ENCODE measurements around the gene PKD2L1. TPM values are rescaled to one million over a fixed set of nuclear protein-coding genes. Genes with fewer than 3 reads are reported as not detected.
"Not testable (repeated sequence)": the region's sequence is repeated elsewhere in the genome, so short reads cannot be mapped to it uniquely, and the experiment has no call there.

Gene PKD2L1
- polyA plus RNA-seq: not detected in 3 replicates
- not detected for polyA plus RNA-seq (2011; ENCODE audit: low read depth)
- polyA plus RNA-seq (2011; cell fraction: cytosol; rRNA removed): not detected in 2 replicates
- polyA plus RNA-seq (2011; cell fraction: nucleus; rRNA removed): 0.09 TPM in 1 of 2 replicates, not detected in the other
- polyA plus RNA-seq (2012; ENCODE audit: low replicate concordance): 0.25 TPM in 1 of 2 replicates, not detected in the other
- polyA minus RNA-seq: not detected in 3 replicates
- not detected for polyA minus RNA-seq (2011; cell fraction: cytosol; rRNA and poly(A)+ RNA removed)
- polyA minus RNA-seq (2011; cell fraction: nucleus; rRNA and poly(A)+ RNA removed): not detected in 2 replicates

DNA sequence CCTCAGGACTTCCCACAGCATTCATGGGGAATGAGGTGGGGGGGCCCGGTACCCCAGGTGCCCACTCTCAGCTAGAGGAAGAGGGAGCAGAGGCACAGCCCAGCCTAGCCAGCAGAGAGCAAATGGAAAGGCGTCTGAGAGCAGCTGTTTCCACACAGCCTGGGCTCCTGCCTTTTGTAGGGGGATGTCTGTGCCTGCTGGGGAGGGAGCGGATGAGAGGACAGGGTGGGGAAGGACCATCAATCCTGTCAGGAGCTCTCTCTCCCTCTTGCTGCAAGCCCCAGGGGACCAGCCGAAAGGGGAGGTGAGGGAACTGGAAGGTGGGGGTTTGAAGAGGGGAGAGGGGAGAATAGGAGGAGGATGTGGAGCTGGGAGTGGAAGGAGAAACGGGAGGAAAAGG, at the start of gene PKD2L1:
Gene PKD2L1, minus strand, starts transcription at position 150 of the 400 bp plus-strand sequence. Its CDS starts 125 bp downstream, at position 25.
- DNase-seq (ENCODE audit: low read depth, low spot score) (no peak), FAIRE-seq (no peak)
- Histone ChIP-seq H3K9me1 (ENCODE audit: control insufficient read depth, extremely low read depth, insufficient read depth, low read length) (no peaks in the 10 kb centered on the region), H3K4me2 (ENCODE audit: control insufficient read depth, extremely low read depth, insufficient read depth, low read depth, low read length) (no peak within 1 kb of the TSS), H3K79me2 (ENCODE audit: control insufficient read depth, insufficient read depth, low read length) (no peaks in the 10 kb centered on the region), H4K20me1 (ENCODE audit: control insufficient read depth, extremely low read depth, insufficient read depth, low read length) (no peaks in the 10 kb centered on the region), H3K27me3 (ENCODE audit: control insufficient read depth, extremely low read depth, insufficient read depth, low read length) (peaks cover 19% of the 10 kb centered on the region), H3K9me3 (ENCODE audit: control insufficient read depth, low read depth, low read length) (no peaks in the 10 kb centered on the region), H3K4me3 (ENCODE audit: control insufficient read depth in 2 of 3, extremely low read depth in 1 of 3, insufficient read depth in 2 of 3, low read depth in 1 of 3, low read length in 3 of 3) (no peak within 1 kb of the TSS), H3K4me1 (ENCODE audit: control insufficient read depth, extremely low read depth, insufficient read depth, low read length) (no peaks in the 10 kb centered on the region), H2AFZ (ENCODE audit: control insufficient read depth, low read length) (no peak within 1 kb of the TSS), H3K36me3 (ENCODE audit: control insufficient read depth in 2 of 2, extremely low read depth in 1 of 2, insufficient read depth in 2 of 2, low read length in 2 of 2) (no peaks in the 10 kb centered on the region), H3K27ac (ENCODE audit: control insufficient read depth, insufficient read depth, low read length) (no peak within 1 kb of the TSS), H3K9ac (ENCODE audit: control insufficient read depth, extremely low read depth, insufficient read depth, low read length) (no peak within 1 kb of the TSS)
- dilution Hi-C loops (cut with MboI; ENCODE audit: extremely low pct_ligation_motif_present, low sequenced_read_pairs): loop anchor here (25.0 kb wide), 1 partner anchor 107 kb away; no protein-coding TSS in a partner anchor
- TF ChIP-seq EZH2 (IDR thresholded peaks at IDR 0.05; ENCODE audit: low read length): no peak
- TF ChIP-seq CTCF (optimal IDR thresholded peaks at IDR 0.05 in 1 of 3, IDR thresholded peaks at IDR 0.05 in 1 of 3, conservative IDR thresholded peaks at IDR 0.05 in 1 of 3; ENCODE audit: extremely low read depth in 1 of 3, insufficient read depth in 2 of 3, low read length in 3 of 3): no peak

- FAIRE-seq: no peak
- dilution Hi-C loops (cut with MboI; ENCODE audit: extremely low pct_ligation_motif_present, low sequenced_read_pairs): no loop called here
- no peak overlapping the region for H3K9ac ChIP-seq (ENCODE audit: control insufficient read depth, extremely low read depth, insufficient read depth, low read length)
Observed at GRCh38 chr10:100377830-100378229, 47.8 kb upstream of the PKD2L1 start.

GRCh38 chr10:100376656-100377055, 46.6 kb upstream of the PKD2L1 start:
- H2AFZ ChIP-seq (ENCODE audit: control insufficient read depth, low read length); H3K27me3 ChIP-seq (ENCODE audit: control insufficient read depth, extremely low read depth, insufficient read depth, low read length); H3K4me3 ChIP-seq (ENCODE audit: control insufficient read depth in 2 of 3, extremely low read depth in 1 of 3, insufficient read depth in 2 of 3, low read depth in 1 of 3, low read length in 3 of 3); H3K79me2 ChIP-seq (ENCODE audit: control insufficient read depth, insufficient read depth, low read length); dilution Hi-C loops (cut with MboI; ENCODE audit: extremely low pct_ligation_motif_present, low sequenced_read_pairs); H3K27ac ChIP-seq (ENCODE audit: control insufficient read depth, insufficient read depth, low read length); DNase-seq (ENCODE audit: low read depth, low spot score); H3K36me3 ChIP-seq (ENCODE audit: control insufficient read depth in 2 of 2, extremely low read depth in 1 of 2, insufficient read depth in 2 of 2, low read length in 2 of 2); H3K4me2 ChIP-seq (ENCODE audit: control insufficient read depth, extremely low read depth, insufficient read depth, low read depth, low read length); H3K9ac ChIP-seq (ENCODE audit: control insufficient read depth, extremely low read depth, insufficient read depth, low read length); H3K9me3 ChIP-seq (ENCODE audit: control insufficient read depth, low read depth, low read length); H3K9me1 ChIP-seq (ENCODE audit: control insufficient read depth, extremely low read depth, insufficient read depth, low read length); H4K20me1 ChIP-seq (ENCODE audit: control insufficient read depth, extremely low read depth, insufficient read depth, low read length); FAIRE-seq: not testable (repeated sequence)
- H3K4me1 ChIP-seq (ENCODE audit: control insufficient read depth, extremely low read depth, insufficient read depth, low read length): peaks cover 31% of the 10 kb centered on the region

More at GRCh38 chr10:100377830-100378229, 47.8 kb upstream of the PKD2L1 start:
- Histone ChIP-seq H2AFZ (ENCODE audit: control insufficient read depth, low read length) (no peak overlapping the region), H3K4me1 (ENCODE audit: control insufficient read depth, extremely low read depth, insufficient read depth, low read length) (peaks cover 21% of the 10 kb centered on the region), H3K4me3 (ENCODE audit: control insufficient read depth in 2 of 3, extremely low read depth in 1 of 3, insufficient read depth in 2 of 3, low read depth in 1 of 3, low read length in 3 of 3) (no peak overlapping the region), H3K79me2 (ENCODE audit: control insufficient read depth, insufficient read depth, low read length) (no peaks in the 10 kb centered on the region), H3K27ac (ENCODE audit: control insufficient read depth, insufficient read depth, low read length) (no peak overlapping the region), H3K9me3 (ENCODE audit: control insufficient read depth, low read depth, low read length) (no peaks in the 10 kb centered on the region), H3K9me1 (ENCODE audit: control insufficient read depth, extremely low read depth, insufficient read depth, low read length) (no peaks in the 10 kb centered on the region), H3K27me3 (ENCODE audit: control insufficient read depth, extremely low read depth, insufficient read depth, low read length) (no peaks in the 10 kb centered on the region), H4K20me1 (ENCODE audit: control insufficient read depth, extremely low read depth, insufficient read depth, low read length) (no peaks in the 10 kb centered on the region), H3K4me2 (ENCODE audit: control insufficient read depth, extremely low read depth, insufficient read depth, low read depth, low read length) (no peak overlapping the region), H3K36me3 (ENCODE audit: control insufficient read depth in 2 of 2, extremely low read depth in 1 of 2, insufficient read depth in 2 of 2, low read length in 2 of 2) (peaks cover 0 to 6% of the 10 kb centered on the region in 2 experiments)
- DNase-seq (ENCODE audit: low read depth, low spot score): no peak
- TF ChIP-seq EZH2 (IDR thresholded peaks at IDR 0.05; ENCODE audit: low read length) (no peak), CTCF (optimal IDR thresholded peaks at IDR 0.05 in 1 of 3, IDR thresholded peaks at IDR 0.05 in 1 of 3, conservative IDR thresholded peaks at IDR 0.05 in 1 of 3; ENCODE audit: extremely low read depth in 1 of 3, insufficient read depth in 2 of 3, low read length in 3 of 3) (no peak)

Data from keratinocyte (primary cell).